Naive B cell (primary cell): ENCODE data around the gene PPP2R2D. TPM values are rescaled to one million over a fixed set of nuclear protein-coding genes. Genes with fewer than 3 reads are reported as not detected.
A peak's percentile ranks its signal among the peaks of the same experiment; 100 is the strongest.
"Not testable (repeated sequence)": the region's sequence is repeated elsewhere in the genome, so short reads cannot be mapped to it uniquely, and the experiment has no call there.

Source experiments
- ATAC-seq, 2 donors: fragments of 150-1000 bp; cut with Tn5 transposase; 2 replicates each; pipeline ENCODE4 v1.10.0; 2021; ENCODE audit warnings: low read depth in 2 of 2, mild to moderate bottlenecking in 2 of 2, moderate library complexity in 2 of 2
- DNase-seq: peaks from one replicate; pipeline ENCODE4 v3.0.0; 2022
- H3K27ac Mint-ChIP-seq, 6 donors: one replicate each; pipeline ENCODE4 v1.8.0; 2020 to 2022; ENCODE audit warnings: mild to moderate bottlenecking in 6 of 6, mixed read lengths in 6 of 6, moderate library complexity in 5 of 6, inconsistent platforms in 2 of 6
- H3K27me3 Mint-ChIP-seq, 3 donors: one replicate each; pipeline ENCODE4 v1.8.0; 2021 to 2022; ENCODE audit warnings: mixed read lengths in 3 of 3, mild to moderate bottlenecking in 1 of 3
- H3K36me3 Mint-ChIP-seq, 2 donors: one replicate each; pipeline ENCODE4 v1.8.0; 2020 to 2022; ENCODE audit warnings: mixed read lengths in 2 of 2, inconsistent platforms in 1 of 2, mild to moderate bottlenecking in 1 of 2
- H3K4me1 Mint-ChIP-seq, 3 donors: one replicate each; pipeline ENCODE4 v1.8.0; 2020 to 2022; ENCODE audit warnings: mixed read lengths in 3 of 3, inconsistent platforms in 1 of 3, mild to moderate bottlenecking in 1 of 3, moderate library complexity in 1 of 3
- H3K4me3 Mint-ChIP-seq, 8 donors: one replicate each; pipeline ENCODE4 v1.8.0; 2020 to 2022; ENCODE audit warnings: mild to moderate bottlenecking in 8 of 8, mixed read lengths in 8 of 8, moderate library complexity in 8 of 8, inconsistent platforms in 2 of 8
- H3K9me3 Mint-ChIP-seq, 7 donors: one replicate each; pipeline ENCODE4 v1.8.0; 2020 to 2022; ENCODE audit warnings: mixed read lengths in 7 of 7, mild to moderate bottlenecking in 5 of 7, inconsistent platforms in 2 of 7, moderate library complexity in 1 of 7
- polyA plus RNA-seq, 6 donors: library from polyadenylated mRNA; unstranded; fragments of 300-500 nt; fragmentation: Illumina TruSeq; gene quantifications; one replicate each; pipeline ENCODE4 v1.2.3, GENCODE V29; 2021; ENCODE audit warnings: low read depth in 6 of 6

The PPP2R2D gene
- polyA plus RNA-seq, 6 donors from 2014 or later, result 15.0 to 27.4 (median 22.3) TPM

GRCh38 chr10:131872011-131872826, 28.6 kb upstream of the PPP2R2D start:
- Mint-ChIP-seq H3K27me3 (peaks cover 18 to 31% (median 27%) of the 10 kb centered on the region in 3 donors), H3K4me1 (peaks cover 0 to 6% (median 4%) of the 10 kb centered on the region in 3 donors), H3K27ac (no peak overlapping the region), H3K4me3 (no peak overlapping the region), H3K9me3 (no peaks in the 10 kb centered on the region), H3K36me3 (no peaks in the 10 kb centered on the region)
- no peak for ATAC-seq
- no peak for DNase-seq

GRCh38 chr10:131872827-131873375, 27.9 kb upstream of the PPP2R2D start:
- DNase-seq, result no peak
- Mint-ChIP-seq H3K4me3 (no peak overlapping the region), H3K36me3 (no peaks in the 10 kb centered on the region), H3K27me3 (peaks cover 18 to 37% (median 34%) of the 10 kb centered on the region in 3 donors), H3K9me3 (no peaks in the 10 kb centered on the region), H3K27ac (no peak overlapping the region), H3K4me1 (peaks cover 0 to 6% (median 4%) of the 10 kb centered on the region in 3 donors)
- ATAC-seq, result no peak

DNA sequence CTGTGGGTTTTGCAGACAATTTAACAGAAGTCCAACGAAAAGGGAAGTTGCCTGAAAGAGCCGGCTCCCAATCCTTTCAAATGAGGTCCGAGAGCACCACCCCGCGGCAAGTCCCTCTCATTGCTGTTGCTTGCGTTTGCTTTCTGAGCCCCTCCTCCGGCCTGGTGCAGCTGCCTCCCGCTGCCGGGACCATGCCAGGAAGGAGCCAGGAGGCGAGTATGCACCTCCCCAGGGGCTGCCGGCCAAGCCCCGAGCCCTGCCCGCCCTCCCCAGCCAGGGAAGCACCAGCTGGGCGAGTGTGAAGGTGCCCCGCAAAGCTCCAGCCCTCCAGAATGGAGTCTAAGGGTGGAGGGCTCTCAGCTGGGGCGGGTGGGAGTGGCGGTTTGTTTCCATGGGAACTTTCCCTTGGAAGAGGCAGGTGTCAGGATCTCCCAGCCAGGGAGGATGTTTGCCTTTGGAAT, 25.8 kb upstream of the PPP2R2D start:
- Mint-ChIP-seq H3K27me3 (peaks cover 25 to 52% (median 49%) of the 10 kb centered on the region in 3 donors), H3K9me3 (peaks cover 0 to 6% (median 0%) of the 10 kb centered on the region in 7 donors), H3K27ac (no peak overlapping the region), H3K4me1 (peaks cover 0 to 6% (median 4%) of the 10 kb centered on the region in 3 donors), H3K4me3 (no peak overlapping the region), H3K36me3 (no peaks in the 10 kb centered on the region)
- ATAC-seq (peak; percentile 64 to 76), DNase-seq (peak; percentile 58)

- Mint-ChIP-seq H3K36me3 (no peaks in the 10 kb centered on the region), H3K27me3 (peaks cover 23 to 55% (median 50%) of the 10 kb centered on the region in 3 donors), H3K27ac (no peak overlapping the region), H3K4me1 (peaks cover 0 to 6% (median 4%) of the 10 kb centered on the region in 3 donors), H3K9me3 (peaks cover 0 to 6% (median 0%) of the 10 kb centered on the region in 7 donors), H3K4me3 (no peak overlapping the region)
- ATAC-seq, result no peak
- DNase-seq, result no peak
These were observed 25.3 kb upstream of the PPP2R2D start for GRCh38 chr10:131875501-131875900.

DNA sequence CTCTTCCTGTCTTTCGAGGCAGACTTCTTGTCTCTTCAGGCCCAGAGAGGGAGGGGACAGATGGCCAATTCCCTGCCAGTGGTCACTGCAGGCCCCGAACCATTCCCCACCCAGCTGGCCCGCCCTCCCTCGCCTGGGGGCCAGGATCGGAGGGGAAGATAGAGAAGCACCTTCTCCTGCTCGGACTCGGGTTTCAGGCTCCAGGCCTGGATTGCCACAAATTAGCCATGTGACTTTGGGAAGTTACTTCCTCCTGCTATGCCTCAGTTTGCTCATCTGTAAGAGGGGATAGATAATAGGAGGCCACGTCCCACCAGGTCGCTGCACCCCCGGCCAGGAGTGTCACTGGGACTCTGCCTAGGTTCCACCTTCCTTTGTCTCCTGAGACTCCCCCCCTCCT, 24.8 kb upstream of the PPP2R2D start:
- H3K27me3 Mint-ChIP-seq, result peaks cover 23 to 60% (median 50%) of the 10 kb centered on the region in 3 donors
- DNase-seq (no peak), ATAC-seq (no peak)
- H3K9me3 Mint-ChIP-seq, result peaks cover 0 to 6% (median 2%) of the 10 kb centered on the region in 7 donors
- H3K4me3 Mint-ChIP-seq, result peak overlapping the region in 1 of 8 donors; percentile 25
- peaks cover 0 to 6% (median 4%) of the 10 kb centered on the region in 3 donors for H3K4me1 Mint-ChIP-seq
- H3K36me3 Mint-ChIP-seq, result no peaks in the 10 kb centered on the region
- no peak overlapping the region for H3K27ac Mint-ChIP-seq

DNA sequence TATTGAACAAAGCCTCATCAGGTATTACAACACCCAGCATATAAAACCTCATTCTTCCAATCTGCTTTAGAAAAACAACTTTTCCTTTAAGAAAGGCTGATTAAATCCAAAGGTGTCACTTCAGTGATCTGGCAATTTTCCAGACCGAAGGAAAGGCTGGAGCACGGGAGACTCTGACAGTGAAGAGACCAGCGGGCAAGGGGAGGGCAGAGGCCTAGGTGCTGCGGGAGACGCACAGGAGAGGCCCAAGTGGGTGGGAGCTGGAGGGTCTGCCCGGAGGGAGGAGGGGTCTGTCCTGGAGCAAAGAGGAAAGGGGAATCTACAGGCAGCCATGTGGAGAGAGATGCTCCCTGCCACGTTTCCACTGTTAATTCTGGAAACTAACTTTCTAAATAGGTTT, 24.3 kb upstream of the PPP2R2D start:
- DNase-seq (no peak), ATAC-seq (no peak)
- Mint-ChIP-seq H3K9me3 (peaks cover 0 to 6% (median 3%) of the 10 kb centered on the region in 7 donors), H3K4me3 (no peak overlapping the region), H3K36me3 (no peaks in the 10 kb centered on the region), H3K27ac (no peak overlapping the region), H3K4me1 (peaks cover 0 to 6% (median 4%) of the 10 kb centered on the region in 3 donors), H3K27me3 (peaks cover 19 to 60% (median 50%) of the 10 kb centered on the region in 3 donors)

- H3K4me1 Mint-ChIP-seq, result no peaks in the 10 kb centered on the region
- no peak overlapping the region for H3K4me3 Mint-ChIP-seq
- peaks cover 17 to 45% (median 42%) of the 10 kb centered on the region in 3 donors for H3K27me3 Mint-ChIP-seq
- ATAC-seq, result no peak
- H3K27ac Mint-ChIP-seq, result no peak overlapping the region
- no peaks in the 10 kb centered on the region for H3K36me3 Mint-ChIP-seq
- no peak for DNase-seq
- peaks cover 0 to 6% (median 3%) of the 10 kb centered on the region in 7 donors for H3K9me3 Mint-ChIP-seq
These were observed 20.7 kb upstream of the PPP2R2D start for GRCh38 chr10:131880016-131880590.

- H3K27me3 Mint-ChIP-seq, result peaks cover 21 to 48% (median 35%) of the 10 kb centered on the region in 3 donors
- H3K9me3 Mint-ChIP-seq, result peaks cover 0 to 6% (median 3%) of the 10 kb centered on the region in 7 donors
- no peak for DNase-seq
- no peak overlapping the region for H3K27ac Mint-ChIP-seq
- H3K4me1 Mint-ChIP-seq, result no peaks in the 10 kb centered on the region
- H3K4me3 Mint-ChIP-seq, result no peak overlapping the region
- no peak for ATAC-seq
- no peaks in the 10 kb centered on the region for H3K36me3 Mint-ChIP-seq
These were observed 19.5 kb upstream of the PPP2R2D start for GRCh38 chr10:131881104-131881880.

DNA sequence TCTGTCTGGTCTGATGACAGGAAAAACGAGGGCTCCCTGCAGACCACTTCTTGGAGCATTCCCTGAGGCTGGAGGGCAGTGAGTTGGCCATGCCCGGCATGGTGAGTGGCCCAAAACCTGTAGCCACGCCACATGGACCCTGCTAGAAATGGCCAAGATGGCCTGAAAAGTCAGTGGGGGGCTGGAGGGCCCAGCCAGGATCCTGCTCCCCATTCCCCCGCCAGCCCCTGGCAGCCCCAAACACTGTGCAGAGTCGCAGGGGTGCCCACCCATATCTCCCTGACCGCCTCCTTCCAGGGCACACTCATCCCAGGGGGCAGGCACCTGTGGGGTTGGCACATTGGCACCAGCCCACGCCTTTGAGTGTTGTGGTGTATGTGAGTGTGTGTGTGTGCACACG, 18.7 kb upstream of the PPP2R2D start:
- no peak overlapping the region for H3K4me3 Mint-ChIP-seq
- H3K36me3 Mint-ChIP-seq, result no peaks in the 10 kb centered on the region
- no peak overlapping the region for H3K27ac Mint-ChIP-seq
- ATAC-seq, result no peak
- peaks cover 17 to 43% (median 27%) of the 10 kb centered on the region in 3 donors for H3K27me3 Mint-ChIP-seq
- no peak for DNase-seq
- H3K9me3 Mint-ChIP-seq, result peaks cover 0 to 6% (median 3%) of the 10 kb centered on the region in 7 donors
- no peaks in the 10 kb centered on the region for H3K4me1 Mint-ChIP-seq

GRCh38 chr10:131882590-131883451, 18.0 kb upstream of the PPP2R2D start:
- no peaks in the 10 kb centered on the region for H3K4me1 Mint-ChIP-seq
- ATAC-seq, result no peak

DNA sequence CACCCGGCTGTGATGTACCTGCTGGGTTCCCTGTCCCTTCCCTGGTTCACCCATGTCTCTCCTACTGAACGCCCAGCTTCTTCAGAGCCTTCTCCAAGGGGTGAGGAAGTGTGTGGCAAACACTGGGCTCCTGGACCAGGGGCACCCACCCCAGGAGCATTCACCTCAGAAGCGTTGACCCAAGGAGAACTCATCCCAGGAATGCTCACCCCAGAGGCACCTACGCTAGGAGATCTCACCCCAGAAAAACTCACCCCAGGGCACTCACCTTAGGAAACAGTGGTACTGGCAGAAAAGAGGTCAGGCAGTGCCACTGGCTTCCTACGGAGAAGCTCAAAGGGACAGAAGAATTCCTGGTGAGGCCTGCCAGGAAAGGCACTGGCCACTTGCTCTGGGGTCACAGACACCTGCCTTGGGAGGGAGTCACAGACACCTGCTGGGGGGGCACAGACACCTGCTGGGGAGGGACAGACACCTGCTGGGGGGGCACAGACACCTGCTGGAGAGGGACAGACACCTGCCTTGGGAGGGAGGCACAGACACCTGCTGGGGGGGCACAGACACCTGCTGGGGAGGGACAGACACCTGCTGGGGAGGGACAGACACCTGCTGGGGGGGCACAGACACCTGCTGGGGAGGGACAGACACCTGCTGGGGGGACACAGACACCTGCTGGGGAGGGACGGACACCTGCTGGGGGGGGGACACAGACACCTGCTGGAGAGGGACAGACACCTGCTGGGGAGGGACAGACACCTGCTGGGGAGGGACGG, 17.0 kb upstream of the PPP2R2D start:
- DNase-seq, H3K4me3 Mint-ChIP-seq, H3K36me3 Mint-ChIP-seq, H3K9me3 Mint-ChIP-seq, H3K4me1 Mint-ChIP-seq, ATAC-seq: not testable (repeated sequence)
- H3K27ac Mint-ChIP-seq, result peak overlapping the region in 2 of 6 donors; percentile 13 to 42
- peaks cover 9 to 30% (median 20%) of the 10 kb centered on the region in 3 donors for H3K27me3 Mint-ChIP-seq

More at GRCh38 chr10:131882590-131883451, 18.0 kb upstream of the PPP2R2D start:
- no peaks in the 10 kb centered on the region for H3K36me3 Mint-ChIP-seq
- peaks cover 17 to 36% (median 20%) of the 10 kb centered on the region in 3 donors for H3K27me3 Mint-ChIP-seq
- H3K27ac Mint-ChIP-seq, result no peak overlapping the region
- H3K4me3 Mint-ChIP-seq, result no peak overlapping the region
- H3K9me3 Mint-ChIP-seq, result peaks cover 0 to 6% (median 3%) of the 10 kb centered on the region in 7 donors
- no peak for DNase-seq
